NCI-H2107 treated with DMSO at 0.1 percent for 48 hours (cell line): ENCODE results near the gene ZNHIT3.
A peak's percentile ranks its signal among the peaks of the same experiment; 100 is the strongest.
"Not testable (repeated sequence)": the region's sequence is repeated elsewhere in the genome, so short reads cannot be mapped to it uniquely, and the experiment has no call there.

ENCODE experiments used
- DNase-seq: peaks from one replicate; lab custom pipeline; 2025; ENCODE audit not compliant: unreplicated experiment; lab: John Stamatoyannopoulos, UW

ZNHIT3 gene

DNA sequence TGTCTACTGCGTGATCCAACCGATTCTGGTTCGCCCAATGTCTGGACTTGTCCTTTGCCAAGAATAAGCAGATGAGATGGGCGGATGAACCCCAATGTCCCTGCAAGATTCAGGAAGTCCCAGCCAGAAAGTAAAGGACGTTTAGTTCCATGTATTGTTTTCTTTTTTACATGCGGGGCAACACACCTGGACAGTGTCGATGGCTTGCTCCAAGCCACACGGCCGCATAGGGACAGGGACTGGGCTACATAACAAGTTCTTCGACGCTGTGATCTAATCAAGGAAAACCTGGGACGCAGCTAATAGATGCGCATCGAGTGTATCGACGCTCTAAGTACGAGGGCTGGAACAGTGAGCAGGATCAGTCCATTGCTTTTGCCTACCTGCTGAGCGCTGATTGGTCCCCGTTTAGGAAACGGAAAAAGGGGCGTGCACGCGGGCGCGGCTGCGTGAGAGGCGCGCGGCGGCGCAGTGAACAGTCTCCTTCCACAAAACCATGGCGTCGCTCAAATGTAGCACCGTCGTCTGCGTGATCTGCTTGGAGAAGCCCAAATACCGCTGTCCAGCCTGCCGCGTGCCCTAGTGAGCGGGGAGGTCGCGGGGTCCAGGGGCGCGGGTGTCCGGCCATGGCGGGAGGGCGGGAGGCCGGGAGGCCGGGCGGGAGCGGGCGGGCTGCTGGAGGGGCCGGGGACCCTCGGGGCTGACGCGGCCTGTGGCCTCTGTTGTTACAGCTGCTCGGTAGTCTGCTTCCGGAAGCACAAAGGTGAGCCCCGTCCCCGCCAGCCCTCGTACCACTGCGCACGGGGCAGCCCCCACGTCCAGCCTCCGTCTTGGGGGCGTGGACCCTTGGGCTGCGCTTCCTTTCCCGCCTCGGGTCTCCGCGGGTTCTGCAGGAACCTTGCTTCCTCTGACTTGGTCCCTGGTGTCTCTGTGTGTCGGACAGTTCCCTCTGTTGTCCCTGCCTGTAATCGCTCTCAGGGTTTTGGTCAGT lies at the start of gene ZNHIT3:
Gene ZNHIT3, plus strand, starts transcription at position 478 of the 991 bp plus-strand sequence. Its CDS starts 19 bp downstream, at position 497.
- DNase-seq, result peak; percentile 89

GRCh38 chr17:36441792-36442191 lies 44.7 kb upstream of the ZNHIT3 start:
- DNase-seq, result not testable (repeated sequence)

- no peak for DNase-seq
Observed at GRCh38 chr17:36443777-36444176, 42.7 kb upstream of the ZNHIT3 start.

GRCh38 chr17:36449997-36450396 lies 36.5 kb upstream of the ZNHIT3 start:
- not testable (repeated sequence) for DNase-seq

- not testable (repeated sequence) for DNase-seq
Observed at GRCh38 chr17:36452888-36453287, 33.6 kb upstream of the ZNHIT3 start.

GRCh38 chr17:36457701-36458100 lies 28.8 kb upstream of the ZNHIT3 start:
- DNase-seq, result not testable (repeated sequence)

GRCh38 chr17:36459045-36459444 lies 27.4 kb upstream of the ZNHIT3 start:
- no peak for DNase-seq

DNA sequence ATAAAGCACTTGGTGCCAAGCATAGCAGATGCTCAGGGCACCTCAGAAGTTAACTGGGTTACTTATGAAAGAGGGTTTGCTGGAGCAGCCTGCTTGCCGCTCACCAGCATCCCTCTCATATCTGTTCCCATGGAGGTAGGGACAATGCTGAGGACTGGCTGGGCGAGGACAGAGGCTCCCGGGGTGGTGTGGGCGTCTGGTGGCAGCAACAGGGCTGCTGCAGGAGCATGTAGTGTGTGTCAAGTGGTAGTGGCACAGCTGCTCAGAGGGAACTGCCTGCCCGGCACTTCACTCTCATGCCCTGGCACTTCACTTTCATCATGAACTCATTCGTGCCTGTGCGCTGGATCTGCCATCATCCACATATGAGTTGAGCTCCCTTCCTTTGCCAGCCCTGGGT lies 26.9 kb upstream of the ZNHIT3 start:
- DNase-seq, result no peak

- DNase-seq, result no peak
Observed at GRCh38 chr17:36460265-36460937, 26.1 kb upstream of the ZNHIT3 start.

GRCh38 chr17:36461330-36462110 lies 25.0 kb upstream of the ZNHIT3 start:
- DNase-seq, result no peak

- no peak for DNase-seq
Observed at GRCh38 chr17:36463916-36464764, 22.3 kb upstream of the ZNHIT3 start.

DNA sequence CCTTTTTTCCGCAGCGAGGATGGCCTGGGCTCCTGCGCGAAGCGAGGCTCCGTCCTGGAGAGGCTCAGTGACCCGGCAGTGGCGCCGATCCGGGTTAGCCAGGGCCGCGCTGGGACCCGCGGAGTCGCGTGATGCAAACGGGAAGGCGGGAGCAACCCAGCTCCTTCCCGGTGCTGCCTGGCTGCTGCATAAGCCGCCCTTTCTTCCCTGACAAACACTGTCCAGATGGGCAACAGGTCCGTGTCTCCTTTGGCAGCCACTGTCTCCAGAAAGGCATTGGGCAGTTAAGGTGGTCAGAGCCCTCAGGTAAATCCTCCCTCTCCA lies 21.8 kb upstream of the ZNHIT3 start:
- DNase-seq, result no peak

GRCh38 chr17:36468903-36469635 lies 17.4 kb upstream of the ZNHIT3 start:
- peak; percentile 31 for DNase-seq

GRCh38 chr17:36469733-36470132 lies 16.7 kb upstream of the ZNHIT3 start:
- no peak for DNase-seq

- DNase-seq, result no peak
Observed at GRCh38 chr17:36470499-36470898, 16.0 kb upstream of the ZNHIT3 start.

DNA sequence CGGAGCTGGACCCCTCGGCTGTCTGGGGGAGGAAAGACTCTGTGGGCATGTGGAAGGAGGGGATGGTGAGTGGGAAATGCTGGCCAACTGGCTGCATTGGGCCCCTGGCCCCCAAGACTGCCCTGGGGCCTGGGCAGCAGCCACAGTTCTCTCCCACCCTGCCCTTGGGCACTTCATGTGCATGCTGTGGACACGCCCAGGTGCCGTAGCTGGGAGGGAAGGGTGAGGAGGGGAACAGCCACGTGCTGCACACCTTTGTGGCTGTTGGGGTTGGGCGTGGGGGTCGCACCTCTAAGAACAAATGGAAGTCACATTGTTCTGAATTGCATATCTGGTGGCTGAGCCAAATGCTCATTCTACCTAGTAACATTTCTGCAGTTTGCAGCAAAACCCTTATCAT lies 11.9 kb upstream of the ZNHIT3 start:
- DNase-seq, result no peak

DNA sequence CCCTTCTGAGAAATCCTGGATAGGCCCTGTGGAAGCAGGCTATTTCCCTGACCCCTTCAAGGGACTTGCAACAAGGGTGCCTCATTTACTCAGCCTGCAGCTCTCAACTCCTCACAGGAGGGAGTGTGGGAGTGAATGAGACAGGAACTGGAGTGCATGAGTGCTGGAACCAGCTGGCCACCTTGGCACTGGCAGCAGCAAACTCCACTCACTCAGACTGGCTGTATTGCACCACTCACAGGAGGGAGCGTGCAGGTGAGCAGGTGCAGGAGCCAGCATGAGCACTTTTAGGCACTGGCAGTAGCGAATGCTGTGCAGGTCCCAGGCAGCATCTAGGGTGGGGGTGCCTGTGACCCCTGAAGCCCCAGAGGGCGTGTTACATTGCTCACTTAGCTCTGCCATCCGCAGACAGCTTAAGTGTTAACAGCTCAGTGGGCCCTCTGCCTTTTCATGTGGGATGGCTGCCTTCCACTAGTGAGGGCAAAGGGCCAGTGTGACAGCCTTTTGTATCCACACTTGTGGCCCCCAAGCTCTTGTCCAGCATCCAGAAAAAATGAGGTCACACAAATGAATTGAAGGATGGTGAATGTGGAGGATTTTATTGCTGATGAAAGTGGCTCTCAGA lies 11.0 kb upstream of the ZNHIT3 start:
- DNase-seq, result peak; percentile 79

DNA sequence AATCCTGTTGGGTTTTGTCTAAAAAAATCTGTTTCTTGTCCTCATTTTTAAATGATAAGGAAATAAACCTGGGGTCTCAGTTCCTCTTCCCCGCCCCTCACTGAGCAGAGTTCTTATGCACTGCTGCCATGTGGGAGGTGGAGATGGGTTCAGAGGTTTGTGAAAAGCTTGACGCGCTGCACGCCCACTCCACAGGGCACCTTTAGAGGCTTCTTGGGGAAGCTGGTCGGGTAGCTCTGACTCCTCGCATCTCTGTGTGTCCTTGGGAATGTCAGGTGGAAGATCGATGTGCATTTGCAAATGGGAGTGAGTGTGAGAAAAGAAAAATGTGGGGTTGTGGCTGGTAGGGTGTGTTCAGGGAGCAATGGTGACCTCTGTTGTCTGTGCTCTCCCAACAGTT lies 4.7 kb upstream of the ZNHIT3 start:
- no peak for DNase-seq
